ENCODE measurements around the gene AKR1D1. TPM values are rescaled to one million over a fixed set of nuclear protein-coding genes. Genes with fewer than 3 reads are reported as not detected.

Gene AKR1D1
- total and polyA plus RNA-seq, 2 donors (not counting 1 experiment from before 2014, with no cell fraction given): not detected

DNA sequence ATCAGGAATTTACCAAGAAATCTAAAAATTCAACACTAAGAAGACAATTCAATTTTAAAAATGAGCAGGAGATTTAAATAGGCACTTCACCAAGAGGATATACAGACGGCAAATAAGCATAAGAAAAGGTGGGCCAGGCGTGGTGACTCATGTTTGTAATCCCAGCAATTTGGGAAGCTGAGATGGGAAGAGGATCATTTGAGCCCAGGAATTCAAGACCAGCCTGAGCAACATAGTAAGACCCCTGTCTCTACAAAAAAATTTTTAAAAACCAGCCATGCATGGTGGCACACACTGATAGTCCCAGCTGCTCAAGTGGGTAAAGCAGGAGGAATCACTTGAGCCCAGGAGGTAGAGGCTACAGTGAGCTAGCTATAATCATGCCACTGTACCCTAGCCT lies 3.5 kb upstream of the AKR1D1 start:
- no peaks in the 10 kb centered on the region for H4K20me1 ChIP-seq (ENCODE audit: control insufficient read depth, insufficient read depth, low read length, poor library complexity, severe bottlenecking)
- Mint-ChIP-seq H3K9me3 (ENCODE audit: insufficient read depth) (no peaks in the 10 kb centered on the region), H3K4me1 (peaks cover 26% of the 10 kb centered on the region), H3K27me3 (no peaks in the 10 kb centered on the region), H3K27ac (no peak overlapping the region), H3K4me3 (no peak overlapping the region)
- peaks cover 17 to 18% of the 10 kb centered on the region in 2 donors for H3K4me1 ChIP-seq (ENCODE audit: control insufficient read depth in 2 of 2, insufficient read depth in 2 of 2, low read length in 2 of 2)
- ATAC-seq (ENCODE audit: low read depth) (no peak), DNase-seq (no peak)
- 100% methylated on average over 1 of the region's 2 CpGs for WGBS (ENCODE audit: insufficient coverage)
- no peak overlapping the region for H3K27ac ChIP-seq (ENCODE audit: low read length in 2 of 2)
- no peak overlapping the region for H3K4me2 ChIP-seq (replicated peaks; ENCODE audit: low read depth, low read length, poor library complexity, severe bottlenecking)
- H3K9me3 ChIP-seq (ENCODE audit: control extremely low read depth in 1 of 3, control insufficient read depth in 2 of 3, insufficient read depth in 1 of 3, low read length in 2 of 3): peaks cover 0 to 8% (median 3%) of the 10 kb centered on the region in 3 donors
- POLR2A ChIA-PET: no interaction called here
- TF ChIP-seq, protein P1, sequence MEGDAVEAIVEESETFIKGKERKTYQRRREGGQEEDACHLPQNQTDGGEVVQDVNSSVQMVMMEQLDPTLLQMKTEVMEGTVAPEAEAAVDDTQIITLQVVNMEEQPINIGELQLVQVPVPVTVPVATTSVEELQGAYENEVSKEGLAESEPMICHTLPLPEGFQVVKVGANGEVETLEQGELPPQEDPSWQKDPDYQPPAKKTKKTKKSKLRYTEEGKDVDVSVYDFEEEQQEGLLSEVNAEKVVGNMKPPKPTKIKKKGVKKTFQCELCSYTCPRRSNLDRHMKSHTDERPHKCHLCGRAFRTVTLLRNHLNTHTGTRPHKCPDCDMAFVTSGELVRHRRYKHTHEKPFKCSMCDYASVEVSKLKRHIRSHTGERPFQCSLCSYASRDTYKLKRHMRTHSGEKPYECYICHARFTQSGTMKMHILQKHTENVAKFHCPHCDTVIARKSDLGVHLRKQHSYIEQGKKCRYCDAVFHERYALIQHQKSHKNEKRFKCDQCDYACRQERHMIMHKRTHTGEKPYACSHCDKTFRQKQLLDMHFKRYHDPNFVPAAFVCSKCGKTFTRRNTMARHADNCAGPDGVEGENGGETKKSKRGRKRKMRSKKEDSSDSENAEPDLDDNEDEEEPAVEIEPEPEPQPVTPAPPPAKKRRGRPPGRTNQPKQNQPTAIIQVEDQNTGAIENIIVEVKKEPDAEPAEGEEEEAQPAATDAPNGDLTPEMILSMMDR (IDR thresholded peaks at IDR 0.05): no peak
- TF ChIP-seq EZH2 (IDR thresholded peaks at IDR 0.05; ENCODE audit: borderline replicate concordance, insufficient read depth, low read depth, low read length, poor library complexity, severe bottlenecking): no peak
- CTCF ChIA-PET: no interaction called here
- H3K79me2 ChIP-seq (ENCODE audit: control insufficient read depth, insufficient read depth, low read length): no peaks in the 10 kb centered on the region
- no peak overlapping the region for H3K9ac ChIP-seq (ENCODE audit: low read length)
- H2AFZ ChIP-seq (ENCODE audit: insufficient read depth, low read depth, low read length, poor library complexity, severe bottlenecking): no peak overlapping the region
- H3K4me3 ChIP-seq (ENCODE audit: control extremely low read depth in 1 of 5, extremely low read depth in 1 of 5, insufficient read depth in 1 of 5, low read depth in 2 of 5, low read length in 4 of 5): no peak overlapping the region
- no peaks in the 10 kb centered on the region for H3K27me3 ChIP-seq (replicated peaks in 1 of 4; ENCODE audit: control extremely low read depth in 1 of 4, control insufficient read depth in 3 of 4, insufficient read depth in 4 of 4, low read length in 3 of 4)
- intact Hi-C loops (cut with micrococcal nuclease): no loop called here
- no peaks in the 10 kb centered on the region for H3K36me3 ChIP-seq (replicated peaks in 1 of 2; ENCODE audit: control extremely low read depth in 1 of 2, control insufficient read depth in 1 of 2, extremely low read depth in 1 of 2, insufficient read depth in 2 of 2, low read length in 1 of 2)

DNA sequence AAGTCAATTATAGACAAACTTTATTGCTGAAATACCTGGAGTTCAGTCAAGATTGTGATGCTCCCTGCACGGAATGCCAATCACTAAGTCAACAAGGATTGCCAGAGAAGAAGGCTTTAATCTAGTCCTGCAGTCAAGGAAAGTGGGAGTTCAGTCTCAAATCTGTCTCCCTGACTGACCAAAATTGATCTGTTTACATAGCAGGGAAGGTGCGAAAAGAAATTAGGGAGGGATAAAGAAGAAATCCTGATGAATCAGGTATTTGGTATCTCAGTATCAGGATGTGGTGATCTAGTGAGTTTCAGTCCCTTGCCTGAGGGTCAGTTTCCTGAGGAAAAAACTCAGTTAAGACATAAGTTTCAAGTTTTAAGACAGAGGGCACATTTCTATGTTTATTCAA lies 2.1 kb upstream of the AKR1D1 start:
- Histone ChIP-seq H3K4me1 (ENCODE audit: control insufficient read depth in 2 of 2, insufficient read depth in 2 of 2, low read length in 2 of 2) (peaks cover 17 to 18% of the 10 kb centered on the region in 2 donors), H3K79me2 (ENCODE audit: control insufficient read depth, insufficient read depth, low read length) (no peaks in the 10 kb centered on the region), H3K4me2 (replicated peaks; ENCODE audit: low read depth, low read length, poor library complexity, severe bottlenecking) (no peak overlapping the region), H2AFZ (ENCODE audit: insufficient read depth, low read depth, low read length, poor library complexity, severe bottlenecking) (no peak overlapping the region), H3K27me3 (replicated peaks in 1 of 4; ENCODE audit: control extremely low read depth in 1 of 4, control insufficient read depth in 3 of 4, insufficient read depth in 4 of 4, low read length in 3 of 4) (no peaks in the 10 kb centered on the region), H3K36me3 (replicated peaks in 1 of 2; ENCODE audit: control extremely low read depth in 1 of 2, control insufficient read depth in 1 of 2, extremely low read depth in 1 of 2, insufficient read depth in 2 of 2, low read length in 1 of 2) (no peaks in the 10 kb centered on the region), H3K27ac (ENCODE audit: low read length in 2 of 2) (no peak overlapping the region), H3K9me3 (ENCODE audit: control extremely low read depth in 1 of 3, control insufficient read depth in 2 of 3, insufficient read depth in 1 of 3, low read length in 2 of 3) (peaks cover 0 to 8% (median 3%) of the 10 kb centered on the region in 3 donors), H3K9ac (ENCODE audit: low read length) (no peak overlapping the region), H3K4me3 (ENCODE audit: control extremely low read depth in 1 of 5, extremely low read depth in 1 of 5, insufficient read depth in 1 of 5, low read depth in 2 of 5, low read length in 4 of 5) (no peak overlapping the region), H4K20me1 (ENCODE audit: control insufficient read depth, insufficient read depth, low read length, poor library complexity, severe bottlenecking) (no peaks in the 10 kb centered on the region)
- Mint-ChIP-seq H3K9me3 (ENCODE audit: insufficient read depth) (no peaks in the 10 kb centered on the region), H3K27me3 (no peaks in the 10 kb centered on the region), H3K4me3 (no peak overlapping the region), H3K27ac (no peak overlapping the region), H3K4me1 (peaks cover 26% of the 10 kb centered on the region)
- no peak for DNase-seq
- CTCF ChIA-PET: no interaction called here
- no peak for TF ChIP-seq EZH2 (IDR thresholded peaks at IDR 0.05; ENCODE audit: borderline replicate concordance, insufficient read depth, low read depth, low read length, poor library complexity, severe bottlenecking)
- TF ChIP-seq, protein P1 (IDR thresholded peaks at IDR 0.05): no peak
- intact Hi-C loops (cut with micrococcal nuclease): no loop called here
- no peak for ATAC-seq (ENCODE audit: low read depth)
- POLR2A ChIA-PET: no interaction called here
- 91% methylated on average over 2 of the region's 2 CpGs for WGBS (ENCODE audit: insufficient coverage)

Measured in B cell (primary cell).